Hippocampal formation (tissue), 2 donors: ENCODE measurements around the gene SLC41A3.
"Not testable (repeated sequence)": the region's sequence is repeated elsewhere in the genome, so short reads cannot be mapped to it uniquely, and the experiment has no call there.

Experiments used
- DNase-seq, 2 donors: peaks; one replicate each; lab custom pipeline; 2025; lab: John Stamatoyannopoulos, UW

SLC41A3 gene

GRCh38 chr3:126082362-126083137 lies 1.4 kb downstream of the SLC41A3 start:
- no peak for DNase-seq

GRCh38 chr3:126081618-126082361 lies 2.1 kb downstream of the SLC41A3 start:
- no peak for DNase-seq

- no peak for DNase-seq
These were observed 3.0 kb downstream of the SLC41A3 start for GRCh38 chr3:126080970-126081369.

GRCh38 chr3:126078866-126079265 lies 5.1 kb downstream of the SLC41A3 start:
- DNase-seq = no peak

GRCh38 chr3:126077754-126078153 lies 6.2 kb downstream of the SLC41A3 start:
- no peak for DNase-seq

GRCh38 chr3:126076140-126076539 lies 7.8 kb downstream of the SLC41A3 start:
- no peak for DNase-seq

- DNase-seq = no peak
These were observed 13.8 kb downstream of the SLC41A3 start for GRCh38 chr3:126070146-126070545.

- no peak for DNase-seq
These were observed 16.0 kb downstream of the SLC41A3 start for GRCh38 chr3:126067959-126068358.

GRCh38 chr3:126066676-126067075 lies 17.2 kb downstream of the SLC41A3 start:
- DNase-seq = not testable (repeated sequence)

GRCh38 chr3:126065876-126066275 lies 18.0 kb downstream of the SLC41A3 start:
- no peak for DNase-seq

- DNase-seq = no peak
These were observed 19.2 kb downstream of the SLC41A3 start for GRCh38 chr3:126064627-126065258.

- no peak for DNase-seq
These were observed 20.5 kb downstream of the SLC41A3 start for GRCh38 chr3:126063358-126063965.

- no peak for DNase-seq
These were observed 22.5 kb downstream of the SLC41A3 start for GRCh38 chr3:126061301-126062032.

- DNase-seq = no peak
These were observed 23.2 kb downstream of the SLC41A3 start for GRCh38 chr3:126060613-126061145.

GRCh38 chr3:126058666-126059065 lies 25.3 kb downstream of the SLC41A3 start:
- DNase-seq = no peak

GRCh38 chr3:126057936-126058335 lies 26.0 kb downstream of the SLC41A3 start:
- DNase-seq = no peak

GRCh38 chr3:126057501-126057819 lies 26.5 kb downstream of the SLC41A3 start:
- DNase-seq = no peak

GRCh38 chr3:126056681-126057500 lies 27.0 kb downstream of the SLC41A3 start:
- DNase-seq = no peak

- DNase-seq = no peak
These were observed 27.8 kb downstream of the SLC41A3 start for GRCh38 chr3:126056088-126056487.

GRCh38 chr3:126054870-126055269 lies 29.1 kb downstream of the SLC41A3 start:
- DNase-seq = no peak
